H1 (cell line): ENCODE results near the gene SLC52A3.

ENCODE experiments used
- CTCF ChIP-seq, 3 experiments: IDR thresholded peaks; 1 replicate in 2 of 3; 2 replicates in 1 of 3; pipeline versions ENCODE4 v1.5.1 to v1.6.1; 2011; ENCODE audit warnings: low read length in 3 of 3, mild to moderate bottlenecking in 3 of 3, inconsistent platforms in 2 of 3, low read depth in 1 of 3, moderate library complexity in 1 of 3; ENCODE audit not compliant: insufficient read depth in 1 of 3; ENCODE audit errors: control extremely low read depth in 1 of 3
- RFX5 ChIP-seq: IDR thresholded peaks from 2 replicates; pipeline ENCODE4 v1.6.1; 2011; ENCODE audit warnings: low read depth, low read length, improper control_type of control experiment, borderline replicate concordance
- SIRT6 ChIP-seq: IDR thresholded peaks from one replicate; pipeline ENCODE4 v1.7.1; 2012; ENCODE audit warnings: low read length, inconsistent platforms

GRCh38 chr20:714453-714852 lies 53.8 kb downstream of the SLC52A3 start:
- TF ChIP-seq RFX5, result no peak
- no peak for TF ChIP-seq CTCF (IDR thresholded peaks at IDR 0.05; ENCODE audit: control extremely low read depth in 1 of 3, insufficient read depth in 1 of 3, low read depth in 1 of 3, low read length in 3 of 3)
- TF ChIP-seq SIRT6, result no peak
